Measurements from ENCODE around the gene ENPEP. TPM values are rescaled to one million over a fixed set of nuclear protein-coding genes. Genes with fewer than 3 reads are reported as not detected.

The ENPEP gene
- total and polyA plus RNA-seq, 4 donors, result 4.5 to 41.5 (median 25.5) TPM

- no peak for DNase-seq (ENCODE audit: low spot score)
- H3K9me3 ChIP-seq (ENCODE audit: control insufficient read depth in 4 of 4, low read length in 3 of 4), result peaks cover 3 to 11% (median 7%) of the 10 kb centered on the region in 4 donors
- H3K4me3 ChIP-seq (ENCODE audit: low read depth in 1 of 3, low read length in 3 of 3), result no peak overlapping the region
- peaks cover 0 to 6% (median 2%) of the 10 kb centered on the region in 4 donors for H3K27me3 ChIP-seq (ENCODE audit: control insufficient read depth in 4 of 4, insufficient read depth in 4 of 4, low read length in 3 of 4)
- no peak overlapping the region for H3K27ac ChIP-seq (ENCODE audit: low read depth in 1 of 2, low read length in 2 of 2)
- no peak overlapping the region for H3K9ac ChIP-seq (ENCODE audit: low read depth in 1 of 2, low read length in 2 of 2)
- no peaks in the 10 kb centered on the region for H3K36me3 ChIP-seq (ENCODE audit: control insufficient read depth in 4 of 4, insufficient read depth in 3 of 4, low read depth in 1 of 4, low read length in 3 of 4)
- H3K4me1 ChIP-seq (ENCODE audit: control insufficient read depth in 4 of 4, insufficient read depth in 4 of 4, low read length in 3 of 4), result no peaks in the 10 kb centered on the region
- no peak for TF ChIP-seq YY1 (IDR thresholded peaks at IDR 0.05)
- no peak for TF ChIP-seq FOXA1 (IDR thresholded peaks at IDR 0.05)
- TF ChIP-seq MAX (IDR thresholded peaks at IDR 0.05), result no peak
- TF ChIP-seq JUND (IDR thresholded peaks at IDR 0.05), result no peak
- TF ChIP-seq FOXA2 (IDR thresholded peaks at IDR 0.05), result no peak
- no peak for TF ChIP-seq HNF4A (conservative IDR thresholded peaks at IDR 0.05)
- no peak for TF ChIP-seq SP1 (IDR thresholded peaks at IDR 0.05)
- no peak for TF ChIP-seq EGR1 (IDR thresholded peaks at IDR 0.05; ENCODE audit: low read depth in 2 of 2)
- TF ChIP-seq HNF4G (IDR thresholded peaks at IDR 0.05), result no peak
- TF ChIP-seq TAF1 (conservative IDR thresholded peaks at IDR 0.05), result no peak
Observed at GRCh38 chr4:110597582-110597981, 121.6 kb downstream of the ENPEP start.

GRCh38 chr4:110602061-110602460 is 126.1 kb downstream of the ENPEP start:
- H3K4me1 ChIP-seq (ENCODE audit: control insufficient read depth in 4 of 4, insufficient read depth in 4 of 4, low read length in 3 of 4), result no peaks in the 10 kb centered on the region
- H3K36me3 ChIP-seq (ENCODE audit: control insufficient read depth in 4 of 4, insufficient read depth in 3 of 4, low read depth in 1 of 4, low read length in 3 of 4), result no peaks in the 10 kb centered on the region
- peaks cover 0 to 6% (median 2%) of the 10 kb centered on the region in 4 donors for H3K27me3 ChIP-seq (ENCODE audit: control insufficient read depth in 4 of 4, insufficient read depth in 4 of 4, low read length in 3 of 4)
- TF ChIP-seq EGR1 (IDR thresholded peaks at IDR 0.05; ENCODE audit: low read depth in 2 of 2) (no peak), SP1 (IDR thresholded peaks at IDR 0.05) (no peak), ATF3 (IDR thresholded peaks at IDR 0.05) (no peak)
- WGBS, result 92% methylated on average over 2 of the region's 2 CpGs
- no peak for DNase-seq (ENCODE audit: low spot score)
- H3K4me3 ChIP-seq (ENCODE audit: low read depth in 1 of 3, low read length in 3 of 3), result no peak overlapping the region
- no peak overlapping the region for H3K27ac ChIP-seq (ENCODE audit: low read depth in 1 of 2, low read length in 2 of 2)
- peaks cover 0 to 4% (median under 1%) of the 10 kb centered on the region in 4 donors for H3K9me3 ChIP-seq (ENCODE audit: control insufficient read depth in 4 of 4, low read length in 3 of 4)
- H3K9ac ChIP-seq (ENCODE audit: low read depth in 1 of 2, low read length in 2 of 2), result no peak overlapping the region

GRCh38 chr4:110605077-110605476 is 129.1 kb downstream of the ENPEP start:
- WGBS, result 88% methylated on average over 1 of the region's 1 CpG
- Histone ChIP-seq H3K27me3 (ENCODE audit: control insufficient read depth in 4 of 4, insufficient read depth in 4 of 4, low read length in 3 of 4) (peaks cover 0 to 16% (median 6%) of the 10 kb centered on the region in 4 donors), H3K4me1 (ENCODE audit: control insufficient read depth in 4 of 4, insufficient read depth in 4 of 4, low read length in 3 of 4) (no peaks in the 10 kb centered on the region), H3K36me3 (ENCODE audit: control insufficient read depth in 4 of 4, insufficient read depth in 3 of 4, low read depth in 1 of 4, low read length in 3 of 4) (no peaks in the 10 kb centered on the region), H3K9me3 (ENCODE audit: control insufficient read depth in 4 of 4, low read length in 3 of 4) (no peaks in the 10 kb centered on the region), H3K4me3 (ENCODE audit: low read depth in 1 of 3, low read length in 3 of 3) (no peak overlapping the region), H3K9ac (ENCODE audit: low read depth in 1 of 2, low read length in 2 of 2) (no peak overlapping the region), H3K27ac (ENCODE audit: low read depth in 1 of 2, low read length in 2 of 2) (no peak overlapping the region)
- DNase-seq (ENCODE audit: low spot score), result no peak
- TF ChIP-seq MAX (IDR thresholded peaks at IDR 0.05), result no peak

GRCh38 chr4:110609044-110609750 is 133.2 kb downstream of the ENPEP start:
- DNase-seq (ENCODE audit: low spot score), result no peak
- H3K9ac ChIP-seq (ENCODE audit: low read depth in 1 of 2, low read length in 2 of 2), result no peak overlapping the region
- H3K9me3 ChIP-seq (ENCODE audit: control insufficient read depth in 4 of 4, low read length in 3 of 4), result no peaks in the 10 kb centered on the region
- H3K4me1 ChIP-seq (ENCODE audit: control insufficient read depth in 4 of 4, insufficient read depth in 4 of 4, low read length in 3 of 4), result peaks cover 2 to 16% (median 6%) of the 10 kb centered on the region in 4 donors
- no peak overlapping the region for H3K27ac ChIP-seq (ENCODE audit: low read depth in 1 of 2, low read length in 2 of 2)
- WGBS, result 22% methylated on average over 6 of the region's 6 CpGs
- no peaks in the 10 kb centered on the region for H3K36me3 ChIP-seq (ENCODE audit: control insufficient read depth in 4 of 4, insufficient read depth in 3 of 4, low read depth in 1 of 4, low read length in 3 of 4)
- no peak overlapping the region for H3K4me3 ChIP-seq (ENCODE audit: low read depth in 1 of 3, low read length in 3 of 3)
- TF ChIP-seq FOXA1 (IDR thresholded peaks at IDR 0.05), result no peak
- no peak for TF ChIP-seq RAD21 (IDR thresholded peaks at IDR 0.05)
- no peak for TF ChIP-seq HNF4G (IDR thresholded peaks at IDR 0.05)
- TF ChIP-seq FOXA2 (IDR thresholded peaks at IDR 0.05), result no peak
- TF ChIP-seq GABPA (IDR thresholded peaks at IDR 0.05 in 1 of 2, conservative IDR thresholded peaks at IDR 0.05 in 1 of 2), result no peak
- peaks cover 0 to 25% (median 15%) of the 10 kb centered on the region in 4 donors for H3K27me3 ChIP-seq (ENCODE audit: control insufficient read depth in 4 of 4, insufficient read depth in 4 of 4, low read length in 3 of 4)
